ENCODE measurements around the gene KCNG3.

Gene KCNG3

DNA sequence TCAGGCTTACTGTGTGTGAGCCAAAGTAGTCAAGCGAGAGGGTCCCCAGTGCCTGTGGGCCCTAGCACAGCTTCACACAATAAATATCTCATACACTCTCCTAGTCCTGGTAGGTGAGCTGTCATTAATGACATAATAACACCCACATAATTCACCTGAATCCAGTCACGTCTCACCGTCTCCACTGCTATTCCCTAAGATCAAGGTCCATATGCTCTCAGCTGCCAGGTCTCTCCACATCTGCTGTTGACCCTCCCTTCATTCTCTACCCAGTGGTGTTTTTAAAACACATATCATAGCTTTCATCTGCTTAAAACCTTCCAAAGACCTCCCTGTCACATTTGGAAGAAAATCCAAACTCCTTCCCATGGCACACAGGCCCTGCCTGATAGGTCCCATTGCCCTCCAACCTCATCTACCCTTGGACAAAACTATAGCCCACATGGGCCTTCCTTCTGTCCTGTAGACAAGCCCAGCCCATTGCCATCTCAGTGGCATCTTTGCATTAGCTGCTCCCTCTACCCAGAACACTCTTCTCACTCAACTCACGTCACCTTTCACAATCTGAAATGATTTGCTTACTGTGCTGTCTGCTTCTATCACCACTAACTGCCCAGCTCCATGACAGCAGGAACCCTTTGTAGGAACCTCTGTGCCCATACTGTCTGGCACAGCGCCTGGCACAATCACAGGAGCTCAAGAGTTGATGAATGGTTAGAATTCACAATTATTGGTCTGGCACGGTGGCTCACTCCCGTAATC, 7.5 kb downstream of the KCNG3 start:
- no peak for DNase-seq (ENCODE audit: low read depth, low spot score)

DNA sequence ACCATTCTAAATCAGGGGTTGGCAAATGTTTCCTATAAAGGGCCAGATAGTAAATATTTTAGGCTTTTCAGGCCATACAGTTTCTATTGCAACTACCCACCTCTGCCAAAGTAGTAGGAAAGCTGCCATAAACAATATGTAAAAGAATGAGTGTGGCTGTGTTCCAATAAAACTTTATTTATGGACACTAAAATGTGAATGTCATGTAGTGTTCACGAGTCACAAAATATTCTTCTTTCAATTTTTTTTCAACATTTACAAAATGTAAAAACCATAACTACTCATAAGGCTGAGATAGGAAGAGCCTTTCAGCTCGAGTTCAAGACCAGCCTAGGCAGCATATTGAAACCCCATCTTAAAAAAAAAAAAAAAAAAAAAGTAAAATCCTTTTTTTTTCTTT, 13.4 kb downstream of the KCNG3 start:
- DNase-seq (ENCODE audit: low read depth, low spot score): no peak

DNA sequence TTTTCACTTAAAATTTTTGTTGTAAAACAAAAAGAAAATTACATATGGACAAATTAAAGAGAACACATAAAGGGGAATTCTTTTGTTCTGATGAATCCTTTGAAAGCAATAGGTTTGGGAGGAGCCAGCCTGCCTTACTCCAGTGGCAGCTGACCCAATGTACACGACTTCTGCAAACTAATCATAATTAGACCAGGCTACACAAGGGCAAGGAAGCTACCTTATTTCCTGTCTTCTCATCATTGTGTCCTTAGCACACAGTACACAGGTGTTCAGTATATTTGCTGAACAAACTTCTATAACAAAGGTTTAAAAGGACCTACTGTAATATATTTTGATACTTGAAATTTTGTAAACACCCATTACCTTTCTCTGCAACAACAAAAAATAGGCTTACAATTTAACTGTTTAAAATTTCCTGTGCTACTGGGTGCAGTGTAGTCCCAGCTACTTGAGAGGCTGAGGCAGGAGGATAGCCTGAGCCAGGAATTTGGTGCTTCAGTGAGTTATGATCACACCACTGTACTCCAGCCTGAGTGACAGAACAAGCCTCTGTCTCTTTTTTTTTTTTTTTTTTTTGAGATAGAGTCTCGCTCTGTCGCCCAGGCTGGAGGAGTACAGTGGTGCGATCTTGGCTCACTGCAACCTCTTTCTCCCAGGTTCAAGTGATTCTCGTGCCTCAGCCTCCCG, 18.9 kb downstream of the KCNG3 start:
- DNase-seq (ENCODE audit: low read depth, low spot score): no peak

GRCh38 chr2:42470706-42471105, 23.1 kb downstream of the KCNG3 start:
- no peak for DNase-seq (ENCODE audit: low read depth, low spot score)

GRCh38 chr2:42464631-42465030, 29.2 kb downstream of the KCNG3 start:
- no peak for DNase-seq (ENCODE audit: low read depth, low spot score)

DNA sequence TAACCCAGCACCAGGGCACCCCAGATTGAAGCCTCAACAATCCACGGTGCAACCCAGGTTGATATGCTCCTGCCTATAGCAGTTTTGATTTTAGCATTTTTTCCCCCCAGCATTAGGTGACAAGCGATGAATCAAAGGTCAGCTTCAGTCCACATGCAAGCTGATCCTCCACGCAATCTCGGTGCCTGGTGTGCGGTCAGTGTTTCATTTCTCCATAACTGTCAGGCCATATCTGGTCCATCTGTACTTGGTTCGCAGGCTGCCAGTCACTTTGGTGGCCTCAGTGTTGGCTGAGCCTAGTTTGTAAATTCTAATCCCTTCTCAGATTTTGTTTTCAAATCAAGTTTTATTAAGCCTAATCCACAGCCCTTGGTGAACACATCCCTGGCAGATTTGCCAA, 30.2 kb downstream of the KCNG3 start:
- DNase-seq (ENCODE audit: low read depth, low spot score): no peak

- no peak for DNase-seq (ENCODE audit: low read depth, low spot score)
Measured at GRCh38 chr2:42459296-42459695, 34.5 kb downstream of the KCNG3 start.

DNA sequence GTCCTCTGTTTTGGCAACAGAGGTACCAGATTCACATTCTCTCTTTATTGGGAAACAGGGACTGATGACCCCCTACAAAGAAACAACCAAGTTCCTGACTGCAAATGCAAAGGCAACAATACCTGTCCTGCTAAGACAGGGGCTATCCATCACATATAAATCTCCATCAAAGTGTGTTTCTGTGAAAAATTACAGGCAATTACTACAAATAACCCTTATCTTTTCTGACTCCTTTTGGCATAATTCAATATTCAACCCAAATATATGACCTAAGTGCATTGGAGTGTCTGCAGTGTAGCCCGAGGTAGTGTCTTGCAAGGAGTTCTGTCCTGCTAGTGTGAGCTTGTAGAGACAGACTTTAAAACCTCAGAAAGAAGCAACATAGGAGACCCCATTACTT, 35.4 kb downstream of the KCNG3 start:
- no peak for DNase-seq (ENCODE audit: low read depth, low spot score)

DNA sequence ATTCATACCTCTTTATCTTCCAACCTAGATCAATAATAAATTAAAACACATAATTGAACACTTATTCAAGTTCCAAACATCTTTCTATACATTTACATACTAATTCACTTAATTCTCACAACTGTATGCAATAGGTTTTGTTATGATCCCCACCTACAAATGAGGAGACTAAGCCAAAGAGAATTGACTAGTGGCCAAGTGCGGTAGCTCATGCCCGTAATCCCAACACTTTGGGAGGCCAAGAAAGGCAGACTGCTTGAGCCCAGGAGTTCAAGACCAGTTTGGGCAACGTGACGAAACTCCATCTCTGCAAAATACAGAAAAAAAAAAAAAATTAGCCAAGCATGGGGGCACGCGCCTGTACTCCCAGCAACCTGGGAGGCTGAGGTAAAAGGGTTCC, 36.8 kb downstream of the KCNG3 start:
- DNase-seq (ENCODE audit: low read depth, low spot score): no peak

GRCh38 chr2:42456126-42456839, 37.5 kb downstream of the KCNG3 start:
- no peak for DNase-seq (ENCODE audit: low read depth, low spot score)

GRCh38 chr2:42452545-42452944, 41.2 kb downstream of the KCNG3 start:
- DNase-seq (ENCODE audit: low read depth, low spot score): no peak

DNA sequence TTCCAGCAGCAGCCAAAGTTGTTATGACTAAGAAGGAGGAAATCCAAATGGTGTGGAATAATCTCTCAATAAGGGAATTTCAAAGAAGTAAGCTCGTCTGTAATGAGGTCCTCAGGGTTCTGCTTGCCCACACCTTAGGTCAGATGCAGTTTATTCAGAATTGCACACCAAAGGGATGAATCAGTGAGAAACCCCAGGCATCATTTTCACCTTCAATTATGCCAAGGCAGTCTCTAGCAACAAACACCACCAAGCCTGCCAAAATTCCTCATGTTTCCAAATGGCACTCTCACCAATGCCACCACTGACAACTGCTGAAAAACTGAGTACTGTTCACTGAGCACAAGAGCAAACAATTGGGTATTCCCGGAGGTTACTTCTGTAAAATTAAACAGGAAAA, 43.6 kb downstream of the KCNG3 start:
- no peak for DNase-seq (ENCODE audit: low read depth, low spot score)

- no peak for DNase-seq (ENCODE audit: low read depth, low spot score)
Measured at GRCh38 chr2:42449163-42450087, 44.4 kb downstream of the KCNG3 start.

- no peak for DNase-seq (ENCODE audit: low read depth, low spot score)
Measured at GRCh38 chr2:42448163-42448562, 45.6 kb downstream of the KCNG3 start.

GRCh38 chr2:42446503-42447271, 47.1 kb downstream of the KCNG3 start:
- DNase-seq (ENCODE audit: low read depth, low spot score): no peak

- DNase-seq (ENCODE audit: low read depth, low spot score): no peak
Measured at GRCh38 chr2:42443718-42444399, 49.9 kb downstream of the KCNG3 start.

- no peak for DNase-seq (ENCODE audit: low read depth, low spot score)
Measured at GRCh38 chr2:42442774-42443173, 51.0 kb downstream of the KCNG3 start.

- no peak for DNase-seq (ENCODE audit: low read depth, low spot score)
Measured at GRCh38 chr2:42438685-42439084, 55.1 kb downstream of the KCNG3 start.

GRCh38 chr2:42436370-42436769, 57.4 kb downstream of the KCNG3 start:
- DNase-seq (ENCODE audit: low read depth, low spot score): no peak

DNA sequence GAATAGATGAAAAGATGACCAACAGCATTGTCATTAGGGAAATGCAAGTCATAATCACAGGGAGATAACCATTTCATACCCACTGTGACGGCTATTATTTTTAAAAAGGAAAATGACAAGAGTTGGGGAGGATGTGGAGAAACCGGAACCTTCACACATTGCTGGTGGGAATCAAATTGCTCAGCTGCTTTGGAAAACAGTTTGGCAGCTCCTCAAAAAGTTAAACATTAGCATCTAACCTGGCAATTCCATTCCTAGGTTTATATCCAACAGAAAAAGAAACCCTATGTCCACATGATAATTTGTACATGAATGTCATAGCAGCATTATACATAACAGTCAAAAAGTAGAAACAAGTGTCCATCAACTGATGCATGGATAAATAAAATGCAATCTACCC, 58.2 kb downstream of the KCNG3 start:
- no peak for DNase-seq (ENCODE audit: low read depth, low spot score)

Data from iPS DF 19.7 (cell line).